Fibroblast of upper back skin (primary cell): ENCODE measurements around the gene CDRT4.

Experiments used
- DNase-seq: peaks from one replicate; pipeline ENCODE4 v3.0.0-alpha.2; 2013

Gene CDRT4

DNA sequence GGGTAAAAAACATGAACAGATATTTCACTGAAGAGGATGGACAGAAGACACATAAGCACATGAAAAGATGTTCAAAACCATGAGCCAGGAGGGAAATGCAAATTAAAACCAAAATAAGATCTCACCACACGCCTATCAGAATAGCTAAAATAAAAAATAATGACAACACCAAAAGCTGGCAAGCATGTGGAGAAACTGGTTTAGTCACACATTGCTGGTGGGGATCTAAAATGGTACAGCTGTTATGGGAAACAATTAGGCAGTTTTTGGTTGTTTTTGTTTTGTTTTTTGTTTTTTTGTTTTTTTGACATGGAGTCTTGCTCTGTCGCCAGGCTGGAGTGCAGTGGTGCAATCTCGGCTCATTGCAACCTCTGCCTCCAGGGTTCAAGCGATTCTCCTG, 81.3 kb downstream of the CDRT4 start:
- DNase-seq, result no peak
